K562 (cell line): ENCODE data around the gene MOB4. TPM values are rescaled to one million over a fixed set of nuclear protein-coding genes. Genes with fewer than 3 reads are reported as not detected.

Experiments
- ADNP ChIP-seq: fragments of 200-800 bp; sonication (Bioruptor generic); IDR thresholded peaks from 2 replicates; pipeline ENCODE4 v1.6.1; 2016; ENCODE audit warnings: missing genetic modification characterization, missing compliant biosample characterization
- BCOR ChIP-seq: fragments of 450-650 bp; IDR thresholded peaks from 2 replicates; pipeline ENCODE4 v1.6.1; 2016
- CCAR2 ChIP-seq: fragments of 200-400 bp; formaldehyde crosslinking; IDR thresholded peaks from 2 replicates; pipeline ENCODE4 v1.6.1; 2017; ENCODE audit warnings: mild to moderate bottlenecking, low read depth, low read length
- CCNT2 ChIP-seq: IDR thresholded peaks from 2 replicates; pipeline ENCODE4 v1.6.1; 2011; ENCODE audit warnings: borderline replicate concordance, low read depth, mild to moderate bottlenecking, moderate library complexity, mixed read lengths, low read length; ENCODE audit not compliant: insufficient read length; ENCODE audit errors: extremely low read depth
- CTBP1 ChIP-seq: fragments of 450-650 bp; IDR thresholded peaks from 2 replicates; pipeline ENCODE4 v1.6.1; 2016; ENCODE audit warnings: borderline replicate concordance
- EGR1 ChIP-seq: fragments of 450-650 bp; conservative IDR thresholded peaks from 2 replicates; pipeline ENCODE4 v1.6.1; 2017; ENCODE audit warnings: mild to moderate bottlenecking
- FIP1L1 ChIP-seq: fragments of 200-400 bp; formaldehyde crosslinking; IDR thresholded peaks from 2 replicates; pipeline ENCODE4 v1.6.1; 2018; ENCODE audit warnings: mild to moderate bottlenecking, low read depth, low read length; ENCODE audit not compliant: poor library complexity, severe bottlenecking
- FOXK1 ChIP-seq: sonication (generic); formaldehyde crosslinking; IDR thresholded peaks from 2 replicates; pipeline ENCODE4 v1.8.0; 2022; ENCODE audit warnings: missing genetic modification reagents, mild to moderate bottlenecking, borderline replicate concordance
- JUN ChIP-seq, 2 experiments: sonication (generic) in 1 of 2; formaldehyde crosslinking in 1 of 2; IDR thresholded peaks; 2 replicates each; pipeline versions ENCODE4 v1.6.1 to v1.8.0; 2012 to 2022; ENCODE audit warnings: borderline replicate concordance in 2 of 2, mild to moderate bottlenecking in 2 of 2, improper control_type of control experiment in 1 of 2, low read depth in 1 of 2, low read length in 1 of 2, missing genetic modification reagents in 1 of 2
- NFYB ChIP-seq: IDR thresholded peaks from 2 replicates; pipeline ENCODE4 v1.6.1; 2011; ENCODE audit warnings: mild to moderate bottlenecking, moderate library complexity; ENCODE audit not compliant: insufficient read length; ENCODE audit errors: extremely low read depth
- NUFIP1 ChIP-seq: fragments of 450-650 bp; IDR thresholded peaks from 2 replicates; pipeline ENCODE4 v1.6.1; 2018; ENCODE audit not compliant: partially characterized antibody
- PHF21A ChIP-seq: fragments of 450-650 bp; IDR thresholded peaks from 2 replicates; pipeline ENCODE4 v1.6.1; 2017; ENCODE audit warnings: low read depth, borderline replicate concordance
- PHF8 ChIP-seq: fragments of 200-600 bp; sonication (generic); IDR thresholded peaks from 2 replicates; pipeline ENCODE4 v1.6.1; 2012; ENCODE audit warnings: mixed run types, mild to moderate bottlenecking, inconsistent platforms, low read length, moderate library complexity, borderline replicate concordance
- RBBP5 ChIP-seq: fragments of 200-600 bp; sonication (generic); IDR thresholded peaks from 2 replicates; pipeline ENCODE4 v1.6.1; 2012; ENCODE audit warnings: borderline replicate concordance, mild to moderate bottlenecking, low read length, control low read depth, inconsistent platforms; ENCODE audit not compliant: insufficient read depth, poor library complexity, severe bottlenecking
- RBFOX2 ChIP-seq: fragments of 200-400 bp; formaldehyde crosslinking; IDR thresholded peaks from 2 replicates; pipeline ENCODE4 v1.6.1; 2017; ENCODE audit warnings: low read depth, mild to moderate bottlenecking, low read length, moderate library complexity
- SETDB1 ChIP-seq: IDR thresholded peaks from one replicate; pipeline ENCODE4 v1.6.1; 2012; ENCODE audit warnings: low read length, control low read depth, inconsistent platforms
- SOX6 ChIP-seq: fragments of 450-650 bp; IDR thresholded peaks from 2 replicates; pipeline ENCODE4 v1.6.1; 2014; ENCODE audit warnings: mild to moderate bottlenecking
- TAF9B ChIP-seq: fragments of 450-650 bp; IDR thresholded peaks from 2 replicates; pipeline ENCODE4 v1.6.1; 2018; ENCODE audit warnings: mild to moderate bottlenecking; ENCODE audit not compliant: partially characterized antibody
- TBP ChIP-seq: optimal IDR thresholded peaks from 2 replicates; pipeline ENCODE3; 2011; ENCODE audit warnings: low read depth, low read length, improper control_type of control experiment
- THRA ChIP-seq: fragments of 450-650 bp; IDR thresholded peaks from 2 replicates; pipeline ENCODE4 v1.6.1; 2017; ENCODE audit warnings: mild to moderate bottlenecking, moderate library complexity
- TRIM24 ChIP-seq, 2 experiments: fragments of 450-650 bp; IDR thresholded peaks; 2 replicates each; pipeline ENCODE4 v1.6.1; 2016
- ZBTB17 ChIP-seq: fragments of 450-650 bp; formaldehyde crosslinking; IDR thresholded peaks from 2 replicates; pipeline ENCODE4 v1.4.0; 2020; ENCODE audit warnings: mild to moderate bottlenecking
- ZNF639 ChIP-seq, 2 experiments: fragments of 200-800 bp in 1 of 2; sonication (Bioruptor generic) in 1 of 2; sonication (generic) in 1 of 2; formaldehyde crosslinking in 1 of 2; IDR thresholded peaks in 1 of 2; conservative IDR thresholded peaks in 1 of 2; 2 replicates each; pipeline versions ENCODE4 v1.5.0 to v1.6.1; 2016 to 2020; ENCODE audit warnings: missing compliant biosample characterization in 1 of 2, missing genetic modification characterization in 1 of 2, missing genetic modification reagents in 1 of 2
- ZNF644 ChIP-seq: fragments of 200-800 bp; sonication (Bioruptor generic); IDR thresholded peaks from 2 replicates; pipeline ENCODE4 v1.6.1; 2016; ENCODE audit warnings: low read depth, missing genetic modification characterization, missing compliant biosample characterization
- ZNF764 ChIP-seq: fragments of 250-450 bp; sonication (Bioruptor Pico); IDR thresholded peaks from 2 replicates; pipeline ENCODE4 v1.4.0; 2020; ENCODE audit warnings: low read depth, mild to moderate bottlenecking, moderate library complexity
- polyA plus RNA-seq, 8 experiments: library from polyadenylated mRNA; depleted of rRNA in 4 of 8; stranded (reverse) in 5 of 8; unstranded in 3 of 8; fragments of >200 nt; fragmentation: Nextera tagmentation in 2 of 8; fragmentation: Illumina TruSeq in 1 of 8; extraction: Ambion mirVana in 2 of 8; extraction: Trizol in 1 of 8; gene quantifications; 2 replicates each; pipeline versions ENCODE4 v1.2.1 to v1.2.3, GENCODE V29; 2011 to 2014; ENCODE audit warnings: inconsistent platforms in 1 of 8, missing spikeins in 1 of 8
- total RNA-seq, 7 experiments: library from RNA; depleted of rRNA in 6 of 7; stranded (reverse); fragments of >200 nt in 6 of 7; fragmentation: Illumina TruSeq in 2 of 7; extraction: Trizol in 2 of 7; gene quantifications; 2 replicates each; pipeline versions ENCODE4 v1.2.1 to v1.2.3, GENCODE V29; 2011 to 2021; ENCODE audit warnings: low replicate concordance in 1 of 7

The MOB4 gene
- total and polyA plus RNA-seq, 9 of the 15 experiments (the other 6 are each of a cell fraction or from before 2014, with no cell fraction given): 13.5 to 30.8 (median 22.2) TPM

- peak; percentile 45; the same call in 1 of the 2 replicates for TF ChIP-seq ZNF644 (tag)
- TF ChIP-seq FIP1L1: peak; percentile 74
- TF ChIP-seq ADNP (tag): no peak
- TF ChIP-seq CTBP1: peak; percentile 72
- 0 out of 2 replicates have a peak, but pooled peaks have one; percentile 22 for TF ChIP-seq JUN (IDR thresholded peaks at IDR 0.05; ENCODE audit: borderline replicate concordance, low read depth, low read length)
- no peak for TF ChIP-seq JUN (CRISPR knock-in tag; IDR thresholded peaks at IDR 0.05; ENCODE audit: borderline replicate concordance)
- peak; percentile 89 for TF ChIP-seq RBFOX2
- TF ChIP-seq CCAR2: no peak
- TF ChIP-seq NFYB: no peak
- TF ChIP-seq PHF21A: peak; percentile 40; the same call in 1 of the 2 replicates
- TF ChIP-seq PHF8: peak; percentile 73; the same call in 1 of the 2 replicates
- TF ChIP-seq RBBP5: peak; percentile 46
- TF ChIP-seq THRA: no peak
- TF ChIP-seq SOX6: peak; percentile 32; the same call in 1 of the 2 replicates
- no peak for TF ChIP-seq SETDB1
- TF ChIP-seq TBP: peak; percentile 91
- TF ChIP-seq FOXK1 (CRISPR knock-in tag): peak; percentile 83
- peak; percentile 81 for TF ChIP-seq TAF9B
- peak; percentile 70; the same call in 1 of the 2 replicates for TF ChIP-seq BCOR
- no peak for TF ChIP-seq ZNF764 (CRISPR knock-in tag)
- TF ChIP-seq ZBTB17 (CRISPR knock-in tag): peak; percentile 55; the same call in 1 of the 2 replicates
- TF ChIP-seq EGR1: peak; percentile 74
- TF ChIP-seq NUFIP1: no peak
- TF ChIP-seq ZNF639 (CRISPR knock-in tag; conservative IDR thresholded peaks at IDR 0.05 in 1 of 2, IDR thresholded peaks at IDR 0.05 in 1 of 2): peak in 1 of 2 experiments; percentile 87; a peak in 2 of 4 replicates
- TF ChIP-seq TRIM24 (IDR thresholded peaks at IDR 0.05): peak in 1 of 2 experiments; percentile 68; a peak in 1 of 4 replicates
- peak; percentile 85 for TF ChIP-seq CCNT2
These were observed 16.0 kb upstream of the MOB4 start, which contains the start of the genes HSPD1 and HSPE1 (continued) for GRCh38 chr2:197499594-197500502.
